T-helper 1 cell treated with Interleukin-12 subunit alpha and Interleukin-12 subunit beta and Interleukin-4 antibody, amounts not matched to agents 30 μg/mL and 1 μg/mL, for 36 hours (primary cell): ENCODE data around the gene KIF26A.
"Not testable (repeated sequence)": the region's sequence is repeated elsewhere in the genome, so short reads cannot be mapped to it uniquely, and the experiment has no call there.

ENCODE experiments used
- H3K27ac Mint-ChIP-seq: one replicate; pipeline ENCODE4 v1.8.0; 2021; ENCODE audit warnings: mild to moderate bottlenecking, mixed read lengths
- H3K27me3 Mint-ChIP-seq: one replicate; pipeline ENCODE4 v1.8.0; 2021; ENCODE audit warnings: low read depth, mixed read lengths
- H3K36me3 Mint-ChIP-seq: one replicate; pipeline ENCODE4 v1.8.0; 2021; ENCODE audit warnings: low read depth, mixed read lengths
- H3K4me1 Mint-ChIP-seq: one replicate; pipeline ENCODE4 v1.8.0; 2021; ENCODE audit warnings: low read depth, mixed read lengths
- H3K4me3 Mint-ChIP-seq: one replicate; pipeline ENCODE4 v1.8.0; 2021; ENCODE audit warnings: mild to moderate bottlenecking, moderate library complexity, mixed read lengths
- H3K9me3 Mint-ChIP-seq: one replicate; pipeline ENCODE4 v1.8.0; 2021; ENCODE audit warnings: mixed read lengths

Gene KIF26A

GRCh38 chr14:104205781-104206180 is 67.4 kb downstream of the KIF26A start:
- H3K4me1 Mint-ChIP-seq = no peaks in the 10 kb centered on the region
- no peaks in the 10 kb centered on the region for H3K9me3 Mint-ChIP-seq
- no peak overlapping the region for H3K4me3 Mint-ChIP-seq

GRCh38 chr14:104206281-104206904 is 68.0 kb downstream of the KIF26A start:
- no peaks in the 10 kb centered on the region for H3K4me1 Mint-ChIP-seq
- no peaks in the 10 kb centered on the region for H3K27me3 Mint-ChIP-seq
- no peak overlapping the region for H3K27ac Mint-ChIP-seq
- H3K9me3 Mint-ChIP-seq = no peaks in the 10 kb centered on the region
- H3K36me3 Mint-ChIP-seq = no peaks in the 10 kb centered on the region
- no peak overlapping the region for H3K4me3 Mint-ChIP-seq

More at GRCh38 chr14:104205781-104206180, 67.4 kb downstream of the KIF26A start:
- Mint-ChIP-seq H3K36me3 (no peaks in the 10 kb centered on the region), H3K27ac (no peak overlapping the region), H3K27me3 (no peaks in the 10 kb centered on the region)

- H3K4me3 Mint-ChIP-seq = no peak overlapping the region
- H3K36me3 Mint-ChIP-seq = no peaks in the 10 kb centered on the region
- H3K27ac Mint-ChIP-seq = no peak overlapping the region
- no peaks in the 10 kb centered on the region for H3K4me1 Mint-ChIP-seq
- no peaks in the 10 kb centered on the region for H3K9me3 Mint-ChIP-seq
- H3K27me3 Mint-ChIP-seq = no peaks in the 10 kb centered on the region
Measured at GRCh38 chr14:104207142-104208014, 69.0 kb downstream of the KIF26A start.

- not testable (repeated sequence) for H3K9me3 Mint-ChIP-seq, H3K36me3 Mint-ChIP-seq, H3K27me3 Mint-ChIP-seq, H3K4me3 Mint-ChIP-seq, H3K27ac Mint-ChIP-seq, H3K4me1 Mint-ChIP-seq
Measured at GRCh38 chr14:104208015-104208295, 69.6 kb downstream of the KIF26A start.

GRCh38 chr14:104208331-104208730 is 69.9 kb downstream of the KIF26A start:
- not testable (repeated sequence) for H3K27me3 Mint-ChIP-seq, H3K9me3 Mint-ChIP-seq, H3K36me3 Mint-ChIP-seq, H3K27ac Mint-ChIP-seq, H3K4me3 Mint-ChIP-seq, H3K4me1 Mint-ChIP-seq

- H3K27ac Mint-ChIP-seq, H3K27me3 Mint-ChIP-seq, H3K4me1 Mint-ChIP-seq, H3K4me3 Mint-ChIP-seq, H3K9me3 Mint-ChIP-seq, H3K36me3 Mint-ChIP-seq: not testable (repeated sequence)
Measured at GRCh38 chr14:104209071-104209470, 70.7 kb downstream of the KIF26A start.

GRCh38 chr14:104209985-104210816 is 71.8 kb downstream of the KIF26A start:
- Mint-ChIP-seq H3K27me3 (no peaks in the 10 kb centered on the region), H3K9me3 (no peaks in the 10 kb centered on the region), H3K36me3 (no peaks in the 10 kb centered on the region), H3K27ac (no peak overlapping the region), H3K4me3 (no peak overlapping the region), H3K4me1 (no peaks in the 10 kb centered on the region)

GRCh38 chr14:104210817-104211195 is 72.4 kb downstream of the KIF26A start:
- H3K4me1 Mint-ChIP-seq = no peaks in the 10 kb centered on the region
- no peak overlapping the region for H3K4me3 Mint-ChIP-seq
- no peaks in the 10 kb centered on the region for H3K36me3 Mint-ChIP-seq
- no peaks in the 10 kb centered on the region for H3K27me3 Mint-ChIP-seq
- H3K27ac Mint-ChIP-seq = no peak overlapping the region
- no peaks in the 10 kb centered on the region for H3K9me3 Mint-ChIP-seq

- H3K4me3 Mint-ChIP-seq = no peak overlapping the region
- no peaks in the 10 kb centered on the region for H3K9me3 Mint-ChIP-seq
- H3K36me3 Mint-ChIP-seq = no peaks in the 10 kb centered on the region
- no peaks in the 10 kb centered on the region for H3K27me3 Mint-ChIP-seq
- H3K27ac Mint-ChIP-seq = no peak overlapping the region
- no peaks in the 10 kb centered on the region for H3K4me1 Mint-ChIP-seq
Measured at GRCh38 chr14:104211215-104211614, 72.8 kb downstream of the KIF26A start.

- H3K9me3 Mint-ChIP-seq = no peaks in the 10 kb centered on the region
- no peaks in the 10 kb centered on the region for H3K36me3 Mint-ChIP-seq
- no peaks in the 10 kb centered on the region for H3K27me3 Mint-ChIP-seq
- no peak overlapping the region for H3K4me3 Mint-ChIP-seq
- no peak overlapping the region for H3K27ac Mint-ChIP-seq
- H3K4me1 Mint-ChIP-seq = no peaks in the 10 kb centered on the region
Measured at GRCh38 chr14:104211741-104212140, 73.4 kb downstream of the KIF26A start.

- no peaks in the 10 kb centered on the region for H3K27me3 Mint-ChIP-seq
- H3K27ac Mint-ChIP-seq = no peak overlapping the region
- H3K4me1 Mint-ChIP-seq = no peaks in the 10 kb centered on the region
- no peaks in the 10 kb centered on the region for H3K36me3 Mint-ChIP-seq
- H3K9me3 Mint-ChIP-seq = no peaks in the 10 kb centered on the region
- H3K4me3 Mint-ChIP-seq = no peak overlapping the region
Measured at GRCh38 chr14:104212206-104213095, 74.1 kb downstream of the KIF26A start.

- Mint-ChIP-seq H3K27me3 (no peaks in the 10 kb centered on the region), H3K9me3 (no peaks in the 10 kb centered on the region), H3K36me3 (no peaks in the 10 kb centered on the region), H3K27ac (no peak overlapping the region), H3K4me1 (no peaks in the 10 kb centered on the region), H3K4me3 (no peak overlapping the region)
Measured at GRCh38 chr14:104213301-104214034, 75.1 kb downstream of the KIF26A start.

- no peak overlapping the region for H3K4me3 Mint-ChIP-seq
- H3K36me3 Mint-ChIP-seq = no peaks in the 10 kb centered on the region
- no peak overlapping the region for H3K27ac Mint-ChIP-seq
- no peaks in the 10 kb centered on the region for H3K4me1 Mint-ChIP-seq
- no peaks in the 10 kb centered on the region for H3K9me3 Mint-ChIP-seq
- no peaks in the 10 kb centered on the region for H3K27me3 Mint-ChIP-seq
Measured at GRCh38 chr14:104214431-104215218, 76.2 kb downstream of the KIF26A start.
